Adrenal gland (tissue), 12 donors: Measurements from ENCODE around the gene SYT8. TPM values are rescaled to one million over a fixed set of nuclear protein-coding genes. Genes with fewer than 3 reads are reported as not detected.

Experiments used
- DNase-seq, 7 donors: peaks; one replicate each; pipeline ENCODE4 v3.0.0-alpha.2; 2019 to 2020
- H3K27ac ChIP-seq, 5 donors: fragments of 200-600 bp; sonication (generic) in 4 of 5; 1 replicate in 3 of 5; 2 replicates in 2 of 5; pipeline versions ENCODE4 v1.5.1 to v1.8.0; 2016 to 2020; ENCODE audit warnings: mild to moderate bottlenecking in 1 of 5
- H3K27me3 ChIP-seq: fragments of 200-600 bp; 2 replicates; pipeline ENCODE4 v1.8.0; 2021
- H3K36me3 ChIP-seq, 2 donors: fragments of 200-600 bp; replicated peaks in 1 of 2; 1 replicate in 1 of 2; 2 replicates in 1 of 2; pipeline versions ENCODE4 v1.5.1 to v1.8.0; 2018 to 2022
- H3K4me1 ChIP-seq, 2 donors: fragments of 200-600 bp; replicated peaks in 1 of 2; 1 replicate in 1 of 2; 2 replicates in 1 of 2; pipeline versions ENCODE4 v1.5.1 to v1.8.0; 2018 to 2021
- H3K4me3 ChIP-seq, 4 donors: fragments of 200-600 bp; sonication (generic) in 3 of 4; one replicate each; pipeline ENCODE4 v1.5.1; 2016 to 2018
- H3K9me3 ChIP-seq, 3 donors: fragments of 200-600 bp; sonication (generic) in 1 of 3; replicated peaks in 1 of 3; 1 replicate in 2 of 3; 2 replicates in 1 of 3; pipeline versions ENCODE4 v1.5.1 to v1.8.0; 2016 to 2021
- POLR2A ChIP-seq, 2 donors: fragments of 450-650 bp; IDR thresholded peaks; one replicate each; pipeline ENCODE4 v1.6.1; 2017; ENCODE audit warnings: antibody characterized with exemption in 2 of 2, mild to moderate bottlenecking in 2 of 2, moderate library complexity in 1 of 2
- WGBS, 4 donors: extraction: QIAGEN DNeasy Blood & Tissue Kit in 2 of 4; methylation state at CpG; one replicate each; pipeline versions ENCODE4 v1.1.5 to v1.1.7; 2013 to 2017; 5-methylcytosine and 5-hydroxymethylcytosine counted together
- intact Hi-C, 2 donors: fragments of 100-400 bp; cut with DNase I; formaldehyde crosslinking; loops; one replicate each; pipeline versions ENCODE4 v1.14.1 to v1.15.0; 2022 to 2023
- polyA plus RNA-seq, 3 donors: library from polyadenylated mRNA; stranded (reverse); fragments of 200-250 nt in 2 of 3; fragments of 350-450 nt in 1 of 3; fragmentation: Illumina TruSeq in 1 of 3; extraction: RNeasy Lipid Tissue Mini Kit (QIAGEN cat#74804) in 1 of 3; gene quantifications; one replicate each; pipeline ENCODE4 v1.2.3, GENCODE V29; 2013 to 2014
- total RNA-seq, 9 donors: library from RNA; depleted of rRNA in 4 of 9; stranded (reverse); fragments of >200 nt in 4 of 9; fragments of 120-200 nt in 1 of 9; fragmentation: NEBNext Ultra II Directional in 1 of 9; extraction: Animal tissue kit (Norgen Biotek cat#: 25700) in 1 of 9; gene quantifications; one replicate each; pipeline versions ENCODE4 v1.1.0 to v1.2.4, GENCODE V29; 2013 to 2023
- TF ChIP-seq, protein P1 (sequence below), 6 experiments: fragments of 450-650 bp in 4 of 6; fragments of 200-600 bp in 2 of 6; sonication (generic) in 1 of 6; IDR thresholded peaks; 1 replicate in 5 of 6; 2 replicates in 1 of 6; pipeline versions ENCODE4 v1.5.1 to v1.8.0; 2016 to 2021; ENCODE audit warnings: antibody characterized with exemption in 6 of 6, mild to moderate bottlenecking in 2 of 6, moderate library complexity in 1 of 6
- donor health status: healthy with polysubstance abuse.
- donor health status: Bipolar disorder and iron deficiency.
- donor health status: DM: yes; HTN: yes; CAD: no.
- donor health status: DM: no; HTN: no; CAD: no.
- donor health status: DM: no; HTN: no; CAD: no.
- donor health status: DM: yes; HTN: yes; CAD: no.

Gene SYT8
- total and polyA plus RNA-seq, 12 donors = 0.44 to 3.1 (median 0.91) TPM; not detected in 7

- DNase-seq = peak in 3 of 7 donors; percentile 22 to 48 (median 37)
- Histone ChIP-seq H3K27me3 (no peaks in the 10 kb centered on the region), H3K9me3 (no peaks in the 10 kb centered on the region), H3K27ac (peak overlapping the region in 4 of 5 donors; percentile 31 to 97 (median 65)), H3K36me3 (peaks cover 0 to 19% of the 10 kb centered on the region in 2 donors), H3K4me1 (peaks cover 16 to 57% of the 10 kb centered on the region in 2 donors), H3K4me3 (no peak overlapping the region)
- intact Hi-C loops = no loop called here
- no peak for TF ChIP-seq POLR2A (IDR thresholded peaks at IDR 0.05)
- TF ChIP-seq, protein P1, sequence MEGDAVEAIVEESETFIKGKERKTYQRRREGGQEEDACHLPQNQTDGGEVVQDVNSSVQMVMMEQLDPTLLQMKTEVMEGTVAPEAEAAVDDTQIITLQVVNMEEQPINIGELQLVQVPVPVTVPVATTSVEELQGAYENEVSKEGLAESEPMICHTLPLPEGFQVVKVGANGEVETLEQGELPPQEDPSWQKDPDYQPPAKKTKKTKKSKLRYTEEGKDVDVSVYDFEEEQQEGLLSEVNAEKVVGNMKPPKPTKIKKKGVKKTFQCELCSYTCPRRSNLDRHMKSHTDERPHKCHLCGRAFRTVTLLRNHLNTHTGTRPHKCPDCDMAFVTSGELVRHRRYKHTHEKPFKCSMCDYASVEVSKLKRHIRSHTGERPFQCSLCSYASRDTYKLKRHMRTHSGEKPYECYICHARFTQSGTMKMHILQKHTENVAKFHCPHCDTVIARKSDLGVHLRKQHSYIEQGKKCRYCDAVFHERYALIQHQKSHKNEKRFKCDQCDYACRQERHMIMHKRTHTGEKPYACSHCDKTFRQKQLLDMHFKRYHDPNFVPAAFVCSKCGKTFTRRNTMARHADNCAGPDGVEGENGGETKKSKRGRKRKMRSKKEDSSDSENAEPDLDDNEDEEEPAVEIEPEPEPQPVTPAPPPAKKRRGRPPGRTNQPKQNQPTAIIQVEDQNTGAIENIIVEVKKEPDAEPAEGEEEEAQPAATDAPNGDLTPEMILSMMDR (IDR thresholded peaks at IDR 0.05) = no peak
- 73 to 87% (median 79%) methylated on average over 7 to 13 of the region's 13 CpGs for WGBS, 4 donors
Measured at GRCh38 chr11:1879342-1879940, 44.7 kb downstream of the SYT8 start.

GRCh38 chr11:1879941-1880720 lies 45.3 kb downstream of the SYT8 start:
- 51 to 67% (median 59%) methylated on average over 10 to 32 of the region's 32 CpGs for WGBS, 4 donors
- H3K9me3 ChIP-seq = no peaks in the 10 kb centered on the region
- peak overlapping the region; percentile 31 to 97 (median 69) for H3K27ac ChIP-seq
- no peak for TF ChIP-seq POLR2A (IDR thresholded peaks at IDR 0.05)
- TF ChIP-seq, protein P1 (IDR thresholded peaks at IDR 0.05) = no peak
- no peaks in the 10 kb centered on the region for H3K27me3 ChIP-seq
- DNase-seq = peak; percentile 49 to 77 (median 66)
- no peak overlapping the region for H3K4me3 ChIP-seq
- intact Hi-C loops = loop anchor here (5.0 kb wide), 2 partner anchors 37 to 272 kb away; partner anchors contain the start of gene TNNT3 (in 1 of the 2)
- H3K36me3 ChIP-seq = peaks cover 0 to 26% of the 10 kb centered on the region in 2 donors
- peaks cover 14 to 50% of the 10 kb centered on the region in 2 donors for H3K4me1 ChIP-seq

DNA sequence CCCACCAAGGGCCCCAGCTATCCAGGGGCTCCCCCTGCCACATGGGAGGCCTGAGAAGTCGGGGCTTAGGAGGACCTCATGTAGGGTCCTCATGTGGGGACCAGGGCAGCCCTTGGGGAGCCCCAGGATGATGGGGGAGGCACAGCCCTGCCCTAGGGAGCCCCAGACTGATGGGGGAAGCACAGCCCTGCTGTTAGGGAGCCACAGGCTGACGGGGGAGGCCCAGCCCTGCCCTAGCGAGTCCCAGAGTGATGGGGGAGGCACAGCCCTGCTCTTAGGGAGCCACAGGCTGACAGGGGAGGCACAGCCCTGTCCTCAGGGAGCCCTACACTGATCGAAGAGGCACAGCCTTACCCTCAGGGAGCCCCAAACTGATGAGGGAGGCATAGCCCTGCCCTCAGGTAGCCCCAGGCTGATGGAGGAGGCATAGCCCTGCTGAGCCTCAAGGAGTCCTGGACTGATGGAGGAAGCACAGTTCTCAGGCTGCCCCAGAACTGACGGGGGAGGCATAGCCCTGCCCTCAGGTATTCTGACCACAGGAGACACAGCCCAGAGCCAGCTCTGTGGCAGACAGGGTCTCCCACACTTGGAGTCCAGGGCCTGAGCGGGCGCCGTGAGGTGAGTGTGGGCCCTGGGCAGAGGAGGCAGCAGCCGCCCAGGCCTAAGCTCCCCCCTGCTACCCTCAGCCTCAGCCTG lies 46.1 kb downstream of the SYT8 start:
- Histone ChIP-seq H3K27ac (peak overlapping the region; percentile 31 to 97 (median 69)), H3K4me1 (peaks cover 9 to 42% of the 10 kb centered on the region in 2 donors), H3K36me3 (peaks cover 0 to 34% of the 10 kb centered on the region in 2 donors), H3K27me3 (no peaks in the 10 kb centered on the region), H3K4me3 (no peak overlapping the region), H3K9me3 (no peaks in the 10 kb centered on the region)
- peak in 1 of 7 donors; percentile 21 for DNase-seq
- no peak for TF ChIP-seq POLR2A (IDR thresholded peaks at IDR 0.05)
- TF ChIP-seq, protein P1 (IDR thresholded peaks at IDR 0.05) = no peak
- 67 to 90% (median 72%) methylated on average over 2 to 9 of the region's 9 CpGs; no CpG with 5 or more reads in 1 of the 4 donors for WGBS, 4 donors
- intact Hi-C loops = loop anchor here (5.0 kb wide), 2 partner anchors 36 to 271 kb away; partner anchors contain the start of gene TNNT3 (in 1 of the 2)
